ENCODE results near the gene CREB1. TPM values are rescaled to one million over a fixed set of nuclear protein-coding genes. Genes with fewer than 3 reads are reported as not detected.

The CREB1 gene
- total RNA-seq = 100 to 1,000 TPM; 101 to 115 TPM

GRCh38 chr2:207529330-207530159 is at the start of gene CREB1:
Gene CREB1 (plus strand): TSS chr2:207529962. CDS start chr2:207555636, 25,674 bp downstream.
- no peaks in the 10 kb centered on the region for H3K9me3 Mint-ChIP-seq (ENCODE audit: low read depth)
- H3K4me3 Mint-ChIP-seq = peak within 1 kb of the TSS; percentile 94
- peak; percentile 99 for DNase-seq
- H3K27me3 Mint-ChIP-seq = peaks cover 18% of the 10 kb centered on the region
- H3K4me1 Mint-ChIP-seq = peaks cover 48% of the 10 kb centered on the region
- H3K36me3 Mint-ChIP-seq = peaks cover 15% of the 10 kb centered on the region
- peak within 1 kb of the TSS; percentile 99 for H3K27ac Mint-ChIP-seq
- peak; percentile 89 for ATAC-seq
- CTCF ChIA-PET = interaction anchor here (1.0 to 5.0 kb wide), 3 partner anchors 24 to 96 kb away, joined by 3 to 45 read pairs (median 4); partner anchors contain the start of gene METTL21A

GRCh38 chr2:207480521-207481040 is 49.2 kb upstream of the CREB1 start:
- no peak for ATAC-seq
- Mint-ChIP-seq H3K27me3 (peaks cover 6% of the 10 kb centered on the region), H3K36me3 (no peaks in the 10 kb centered on the region), H3K4me3 (no peak overlapping the region), H3K9me3 (ENCODE audit: low read depth) (no peaks in the 10 kb centered on the region), H3K27ac (no peak overlapping the region), H3K4me1 (peaks cover 7% of the 10 kb centered on the region)
- CTCF ChIA-PET = interaction anchor here (1.1 to 1.4 kb wide), 2 partner anchors 680 to 683 kb away, joined by 3 read pairs; no protein-coding TSS in a partner anchor
- DNase-seq = no peak

- DNase-seq (no peak), ATAC-seq (no peak)
- H3K9me3 Mint-ChIP-seq (ENCODE audit: low read depth) = no peaks in the 10 kb centered on the region
- no peaks in the 10 kb centered on the region for H3K36me3 Mint-ChIP-seq
- CTCF ChIA-PET = no interaction called here
- peaks cover 7% of the 10 kb centered on the region for H3K4me1 Mint-ChIP-seq
- H3K27me3 Mint-ChIP-seq = peaks cover 6% of the 10 kb centered on the region
- H3K27ac Mint-ChIP-seq = no peak overlapping the region
- no peak overlapping the region for H3K4me3 Mint-ChIP-seq
Observed at GRCh38 chr2:207481924-207482323, 47.8 kb upstream of the CREB1 start.

DNA sequence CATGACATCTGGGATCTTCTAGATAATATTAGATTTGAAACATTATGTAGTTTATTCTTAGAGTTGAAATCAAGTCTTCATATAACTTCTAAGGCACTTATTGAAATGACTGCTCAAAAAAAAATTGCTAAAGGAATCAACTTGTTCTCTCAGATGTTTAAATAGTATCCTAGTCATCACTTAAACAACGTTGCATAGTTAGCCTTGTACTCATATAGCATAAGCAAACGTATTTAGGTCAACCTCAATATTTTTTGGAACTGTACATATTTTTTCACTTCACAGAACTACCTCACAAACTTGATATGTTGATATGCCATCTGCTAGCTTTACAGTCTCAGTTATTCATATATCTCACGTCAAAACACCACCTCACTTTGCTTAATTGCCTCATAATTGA is 47.1 kb upstream of the CREB1 start:
- H3K4me3 Mint-ChIP-seq = no peak overlapping the region
- peaks cover 7% of the 10 kb centered on the region for H3K4me1 Mint-ChIP-seq
- DNase-seq = no peak
- no peak for ATAC-seq
- H3K9me3 Mint-ChIP-seq (ENCODE audit: low read depth) = no peaks in the 10 kb centered on the region
- peaks cover 6% of the 10 kb centered on the region for H3K27me3 Mint-ChIP-seq
- no peak overlapping the region for H3K27ac Mint-ChIP-seq
- no peaks in the 10 kb centered on the region for H3K36me3 Mint-ChIP-seq
- CTCF ChIA-PET = no interaction called here

GRCh38 chr2:207483066-207483465 is 46.7 kb upstream of the CREB1 start:
- CTCF ChIA-PET = no interaction called here

DNA sequence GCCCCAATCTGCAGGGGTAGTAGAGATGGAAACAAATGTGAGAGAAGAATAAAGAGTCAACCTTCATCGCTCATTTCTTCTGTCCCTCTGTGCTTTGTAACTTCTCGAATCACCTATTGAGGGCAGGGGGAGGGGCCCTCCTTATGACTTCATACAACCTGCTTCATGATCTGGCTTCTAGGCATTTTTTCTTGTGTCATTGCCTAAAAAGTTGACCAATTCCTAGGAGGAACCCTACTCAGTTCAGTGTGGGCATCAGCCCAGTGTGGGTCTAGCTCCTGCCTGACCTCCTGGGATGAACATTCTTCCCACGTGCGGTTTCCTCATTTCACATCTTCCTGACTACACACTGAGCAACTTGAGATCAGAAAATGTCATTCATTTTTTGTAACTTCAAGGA is 46.3 kb upstream of the CREB1 start:
- H3K4me3 Mint-ChIP-seq = no peak overlapping the region
- no peaks in the 10 kb centered on the region for H3K9me3 Mint-ChIP-seq (ENCODE audit: low read depth)
- DNase-seq = no peak
- ATAC-seq = no peak
- CTCF ChIA-PET = no interaction called here
- H3K4me1 Mint-ChIP-seq = peaks cover 7% of the 10 kb centered on the region
- peaks cover 4% of the 10 kb centered on the region for H3K27me3 Mint-ChIP-seq
- no peak overlapping the region for H3K27ac Mint-ChIP-seq
- no peaks in the 10 kb centered on the region for H3K36me3 Mint-ChIP-seq

More at GRCh38 chr2:207483066-207483465, 46.7 kb upstream of the CREB1 start:
- Mint-ChIP-seq H3K36me3 (no peaks in the 10 kb centered on the region), H3K4me3 (no peak overlapping the region), H3K4me1 (peaks cover 7% of the 10 kb centered on the region), H3K9me3 (ENCODE audit: low read depth) (no peaks in the 10 kb centered on the region), H3K27ac (no peak overlapping the region), H3K27me3 (peaks cover 6% of the 10 kb centered on the region)
- ATAC-seq (no peak), DNase-seq (no peak)

DNA sequence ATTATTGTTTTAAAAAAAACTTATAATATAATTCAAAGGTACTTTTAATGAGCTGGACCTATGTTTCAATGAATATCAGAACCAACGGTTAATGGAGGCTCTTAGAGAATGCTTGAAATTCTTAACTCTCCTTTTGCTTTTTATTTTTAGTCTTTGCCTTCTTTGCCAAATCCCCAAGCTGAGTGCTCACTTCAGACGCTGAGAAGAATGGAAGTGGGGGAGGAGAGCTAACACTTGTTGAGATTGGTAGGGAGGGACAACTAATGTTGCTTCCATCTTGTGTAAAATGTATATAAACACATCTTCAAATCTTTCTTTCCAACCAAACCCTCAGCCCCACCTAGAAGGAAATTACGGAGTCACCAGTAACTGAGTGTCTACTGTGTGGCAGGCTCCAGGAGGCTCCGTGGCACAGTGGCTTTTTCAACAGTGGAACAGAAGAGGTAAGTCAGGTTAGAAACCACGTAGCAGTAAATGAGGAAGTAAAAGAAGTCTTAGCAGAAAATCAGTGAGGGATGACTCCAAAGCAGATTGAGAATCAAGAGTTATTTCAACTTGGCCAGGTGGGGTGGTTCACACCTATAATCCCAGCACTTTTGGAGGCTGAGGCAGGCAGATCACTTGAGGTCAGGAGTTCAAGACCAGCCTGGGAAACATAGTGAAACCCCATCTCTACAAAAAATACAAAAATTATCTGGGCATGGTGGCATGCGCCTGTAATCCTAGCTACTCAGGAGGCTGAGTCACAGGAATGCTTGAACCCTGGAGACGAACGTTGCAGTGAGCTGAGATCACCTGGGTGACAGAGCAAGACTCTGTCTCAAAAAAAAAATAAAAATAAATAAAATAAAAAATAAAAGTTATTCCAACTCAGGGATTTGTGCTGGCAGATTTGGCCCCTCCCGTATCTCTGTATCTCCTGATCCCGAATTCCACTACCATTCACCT is 45.0 kb upstream of the CREB1 start:
- peaks cover 4% of the 10 kb centered on the region for H3K27me3 Mint-ChIP-seq
- H3K4me1 Mint-ChIP-seq = no peaks in the 10 kb centered on the region
- H3K36me3 Mint-ChIP-seq = no peaks in the 10 kb centered on the region
- H3K9me3 Mint-ChIP-seq (ENCODE audit: low read depth) = no peaks in the 10 kb centered on the region
- no peak overlapping the region for H3K4me3 Mint-ChIP-seq
- CTCF ChIA-PET = interaction anchor here (1.1 to 1.3 kb wide), 2 partner anchors 11 to 684 kb away, joined by 4 to 6 read pairs; no protein-coding TSS in a partner anchor
- ATAC-seq = no peak
- no peak overlapping the region for H3K27ac Mint-ChIP-seq
- DNase-seq = no peak

- CTCF ChIA-PET = no interaction called here
- H3K27me3 Mint-ChIP-seq = no peaks in the 10 kb centered on the region
- DNase-seq (no peak), ATAC-seq (no peak)
- H3K36me3 Mint-ChIP-seq = no peaks in the 10 kb centered on the region
- H3K4me1 Mint-ChIP-seq = no peaks in the 10 kb centered on the region
- H3K4me3 Mint-ChIP-seq = no peak overlapping the region
- no peaks in the 10 kb centered on the region for H3K9me3 Mint-ChIP-seq (ENCODE audit: low read depth)
- no peak overlapping the region for H3K27ac Mint-ChIP-seq
Observed at GRCh38 chr2:207487650-207488311, 42.0 kb upstream of the CREB1 start.

DNA sequence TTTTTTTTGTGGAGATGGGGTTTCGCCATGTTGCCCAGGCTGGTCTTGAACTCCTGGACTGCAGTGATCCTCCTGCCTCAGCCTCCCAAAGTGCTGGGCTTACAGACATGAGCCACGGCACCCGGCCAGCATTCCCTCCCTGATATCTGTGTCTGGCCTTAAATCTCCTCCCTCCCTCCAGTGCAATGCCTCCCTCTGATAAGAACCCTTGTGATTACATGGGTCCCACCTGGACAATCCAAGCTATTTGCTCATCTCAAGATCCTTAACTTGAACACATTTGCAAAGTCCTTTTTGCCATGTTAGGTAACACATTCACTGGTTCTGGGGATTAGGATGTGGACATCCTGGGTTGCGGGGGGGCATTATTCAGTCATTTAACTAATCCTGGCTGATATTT is 40.5 kb upstream of the CREB1 start:
- H3K4me1 Mint-ChIP-seq = no peaks in the 10 kb centered on the region
- no peak for DNase-seq
- H3K36me3 Mint-ChIP-seq = no peaks in the 10 kb centered on the region
- H3K9me3 Mint-ChIP-seq (ENCODE audit: low read depth) = no peaks in the 10 kb centered on the region
- ATAC-seq = no peak
- H3K4me3 Mint-ChIP-seq = no peak overlapping the region
- CTCF ChIA-PET = no interaction called here
- H3K27me3 Mint-ChIP-seq = peaks cover 3% of the 10 kb centered on the region
- no peak overlapping the region for H3K27ac Mint-ChIP-seq

DNA sequence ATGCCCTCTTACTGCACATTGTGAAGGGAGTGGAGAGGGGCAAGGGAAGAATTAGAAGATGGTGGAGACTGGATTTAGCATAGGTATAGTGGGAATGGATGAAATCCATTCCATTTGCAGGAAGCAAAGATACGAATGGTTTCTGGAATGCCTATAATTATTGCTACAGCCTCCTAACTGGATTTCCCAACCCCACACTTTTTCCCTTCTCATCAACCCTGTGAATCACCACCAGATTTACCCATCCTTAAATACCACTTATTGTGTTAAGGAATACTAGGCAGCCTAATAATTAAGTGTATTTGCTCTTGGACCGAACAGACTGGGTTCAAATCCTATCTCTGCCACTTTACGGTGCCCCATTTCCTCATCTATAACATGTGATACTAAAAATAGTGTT is 39.3 kb upstream of the CREB1 start:
- no peak for DNase-seq
- no peaks in the 10 kb centered on the region for H3K4me1 Mint-ChIP-seq
- H3K9me3 Mint-ChIP-seq (ENCODE audit: low read depth) = no peaks in the 10 kb centered on the region
- peaks cover 3% of the 10 kb centered on the region for H3K27me3 Mint-ChIP-seq
- no peak overlapping the region for H3K4me3 Mint-ChIP-seq
- ATAC-seq = no peak
- CTCF ChIA-PET = no interaction called here
- no peak overlapping the region for H3K27ac Mint-ChIP-seq
- H3K36me3 Mint-ChIP-seq = no peaks in the 10 kb centered on the region

GRCh38 chr2:207491086-207491485 is 38.7 kb upstream of the CREB1 start:
- H3K9me3 Mint-ChIP-seq (ENCODE audit: low read depth) = no peaks in the 10 kb centered on the region
- H3K36me3 Mint-ChIP-seq = no peaks in the 10 kb centered on the region
- H3K4me1 Mint-ChIP-seq = no peaks in the 10 kb centered on the region
- ATAC-seq (no peak), DNase-seq (no peak)
- CTCF ChIA-PET = no interaction called here
- no peak overlapping the region for H3K27ac Mint-ChIP-seq
- no peak overlapping the region for H3K4me3 Mint-ChIP-seq
- H3K27me3 Mint-ChIP-seq = peaks cover 3% of the 10 kb centered on the region

DNA sequence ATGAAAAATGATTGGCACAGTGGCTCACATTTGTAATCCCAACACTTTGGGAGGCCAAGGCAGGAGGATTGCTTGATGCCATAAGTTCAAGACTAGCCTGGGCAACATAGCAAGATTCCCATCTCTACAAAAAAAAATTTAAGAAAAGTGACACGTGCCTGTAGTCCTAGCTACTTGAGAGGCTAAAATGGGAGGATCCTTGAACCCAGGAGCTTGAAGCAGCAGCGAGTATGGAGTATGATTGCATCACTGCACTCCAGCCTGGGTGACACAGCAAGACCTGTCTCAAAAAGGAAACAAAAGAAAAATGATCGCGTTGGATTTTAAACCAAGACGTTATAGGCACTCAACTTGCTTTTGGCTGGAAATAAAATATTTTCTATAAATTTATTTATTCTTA is 37.8 kb upstream of the CREB1 start:
- DNase-seq (no peak), ATAC-seq (no peak)
- Mint-ChIP-seq H3K9me3 (ENCODE audit: low read depth) (no peaks in the 10 kb centered on the region), H3K4me3 (no peak overlapping the region), H3K27me3 (peaks cover 3% of the 10 kb centered on the region), H3K36me3 (no peaks in the 10 kb centered on the region), H3K4me1 (no peaks in the 10 kb centered on the region), H3K27ac (no peak overlapping the region)
- CTCF ChIA-PET = no interaction called here

DNA sequence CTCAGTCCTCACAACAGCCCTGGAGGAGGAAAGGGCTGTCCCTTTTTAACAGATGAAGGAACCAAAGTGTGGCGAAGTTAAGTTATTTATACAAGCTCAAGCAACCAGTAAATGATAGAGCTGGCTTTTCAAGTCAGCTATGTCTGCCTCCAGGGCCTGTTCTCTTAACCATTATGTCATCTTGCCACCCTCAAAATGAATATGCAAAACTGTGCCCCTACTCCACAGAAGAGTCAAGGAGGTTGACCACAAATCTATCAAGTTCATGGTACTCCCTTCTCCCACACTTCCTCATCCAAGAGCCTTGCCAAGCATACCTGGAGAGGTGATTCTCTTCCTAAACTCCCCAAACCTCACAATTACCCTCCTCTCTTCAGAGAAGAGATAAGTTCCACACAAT is 37.3 kb upstream of the CREB1 start:
- no peak overlapping the region for H3K27ac Mint-ChIP-seq
- CTCF ChIA-PET = no interaction called here
- H3K36me3 Mint-ChIP-seq = no peaks in the 10 kb centered on the region
- no peak for DNase-seq
- peaks cover 3% of the 10 kb centered on the region for H3K27me3 Mint-ChIP-seq
- no peaks in the 10 kb centered on the region for H3K4me1 Mint-ChIP-seq
- H3K4me3 Mint-ChIP-seq = no peak overlapping the region
- ATAC-seq = no peak
- H3K9me3 Mint-ChIP-seq (ENCODE audit: low read depth) = no peaks in the 10 kb centered on the region
